OCI-LY1 (cell line): Measurements from ENCODE around the gene PHC1.

Experiments used
- CTCF ChIP-seq: fragments of 200-600 bp; sonication (generic), shearing (Covaris generic); IDR thresholded peaks from 2 replicates; pipeline ENCODE4 v1.5.1; 2017; ENCODE audit warnings: mild to moderate bottlenecking, antibody characterized with exemption, low read length, moderate library complexity, mixed read lengths
- EZH2 ChIP-seq: fragments of 200-600 bp; sonication (generic), shearing (Covaris generic); IDR thresholded peaks from 2 replicates; pipeline ENCODE4 v1.8.0; 2017; ENCODE audit warnings: borderline replicate concordance, mixed run types, mild to moderate bottlenecking, antibody characterized with exemption, low read length, moderate library complexity, mixed read lengths

GRCh38 chr12:8867009-8867408 lies 47.3 kb upstream of the PHC1 start:
- TF ChIP-seq CTCF (no peak), EZH2 (no peak)
